Fibroblast of mammary gland (primary cell): ENCODE measurements around the gene TRIP13.
"Not testable (repeated sequence)": the region's sequence is repeated elsewhere in the genome, so short reads cannot be mapped to it uniquely, and the experiment has no call there.

Experiments used
- DNase-seq: peaks from one replicate; pipeline ENCODE4 v3.0.0-alpha.2; 2010; ENCODE audit warnings: low read depth
- H3K4me3 ChIP-seq: 2 replicates; pipeline ENCODE4 v1.5.1; 2011; ENCODE audit warnings: low read depth, mild to moderate bottlenecking, low read length, moderate library complexity; ENCODE audit not compliant: control insufficient read depth
- CTCF ChIP-seq: conservative IDR thresholded peaks from 2 replicates; pipeline ENCODE4 v1.5.1; 2011; ENCODE audit warnings: low read depth, low read length, inconsistent platforms; ENCODE audit not compliant: control insufficient read depth, insufficient read depth

TRIP13 gene

DNA sequence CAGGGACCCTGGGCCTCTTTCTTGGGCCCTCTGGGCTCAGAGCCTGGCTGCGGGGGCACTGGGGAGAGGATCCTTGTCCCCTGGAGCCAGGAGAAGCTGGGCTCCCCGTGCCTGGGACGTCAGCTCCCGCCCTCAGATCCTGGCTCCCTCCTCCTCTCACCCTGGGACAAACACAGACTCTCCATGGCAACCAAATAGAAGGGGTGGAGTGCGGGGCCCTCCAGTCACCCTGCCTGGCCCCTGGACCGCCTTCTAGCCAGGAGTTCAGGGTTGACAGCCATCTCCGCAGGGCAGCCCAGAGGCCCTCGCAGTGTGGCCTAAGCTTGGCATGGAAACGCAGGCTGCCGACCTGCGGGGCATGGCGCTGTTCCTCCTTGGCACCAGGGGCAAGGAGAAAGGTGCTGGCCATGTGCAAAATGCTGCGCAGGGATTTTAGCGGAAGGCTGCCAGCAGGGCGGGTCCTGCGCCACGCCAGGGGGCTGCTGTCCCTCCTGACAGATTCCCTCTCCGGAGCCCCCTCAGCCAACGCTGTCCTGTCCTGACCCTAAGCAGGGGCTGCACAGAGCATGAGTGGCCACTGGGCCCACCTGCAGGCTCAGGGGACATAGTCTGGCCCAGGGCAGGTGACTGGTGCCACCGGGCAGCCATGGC, 42.9 kb upstream of the TRIP13 start:
- H3K4me3 ChIP-seq: no peak overlapping the region
- no peak for DNase-seq
- TF ChIP-seq CTCF: no peak

GRCh38 chr5:850511-851006, 42.1 kb upstream of the TRIP13 start, which contains the start of gene ZDHHC11:
Gene ZDHHC11 (minus strand): TSS chr5:850986. CDS start chr5:850602, 384 bp downstream.
- TF ChIP-seq CTCF: no peak
- no peak for DNase-seq
- no peak within 1 kb of the TSS for H3K4me3 ChIP-seq

DNA sequence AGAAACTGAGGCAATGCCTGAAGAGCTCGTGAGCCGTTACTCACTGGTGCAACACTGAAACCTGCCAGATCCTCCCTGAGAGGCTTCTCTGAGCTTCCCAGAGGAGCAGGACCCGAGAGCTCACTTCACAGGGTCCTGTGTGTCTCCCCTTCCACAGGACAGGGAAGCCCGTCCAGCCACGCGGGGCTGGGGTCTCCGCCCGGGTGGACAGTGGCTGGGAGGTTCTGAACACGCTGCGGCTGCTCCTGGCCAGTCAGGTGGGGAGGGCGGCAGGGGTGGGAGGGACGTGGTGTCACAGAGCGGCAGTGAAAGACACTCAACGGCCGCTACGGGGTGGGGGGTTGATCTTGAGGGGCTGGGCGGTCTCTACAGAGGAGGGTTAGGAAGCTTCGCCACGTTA, 41.6 kb upstream of the TRIP13 start:
- TF ChIP-seq CTCF: no peak
- no peak overlapping the region for H3K4me3 ChIP-seq
- DNase-seq: no peak

DNA sequence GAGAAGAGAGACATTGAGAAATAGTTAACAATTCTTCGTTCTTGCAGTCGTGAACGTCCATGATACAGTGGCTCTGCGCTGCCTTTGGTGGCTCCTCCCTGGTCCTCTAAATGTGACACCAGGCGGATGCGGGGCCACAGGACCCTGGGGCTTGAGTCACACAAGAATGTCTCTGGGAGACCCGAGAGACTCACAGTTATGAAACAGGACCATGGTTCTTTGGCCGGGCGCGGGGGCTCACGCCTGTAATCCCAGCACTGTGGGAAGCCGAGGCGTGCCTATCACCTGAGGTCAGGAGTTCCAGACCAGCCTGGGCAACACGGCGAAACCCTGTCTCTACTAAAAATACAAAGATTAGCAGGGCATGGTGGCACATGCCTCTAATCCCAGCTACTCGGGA, 41.1 kb upstream of the TRIP13 start:
- no peak for TF ChIP-seq CTCF
- DNase-seq: no peak
- H3K4me3 ChIP-seq: no peak overlapping the region

DNA sequence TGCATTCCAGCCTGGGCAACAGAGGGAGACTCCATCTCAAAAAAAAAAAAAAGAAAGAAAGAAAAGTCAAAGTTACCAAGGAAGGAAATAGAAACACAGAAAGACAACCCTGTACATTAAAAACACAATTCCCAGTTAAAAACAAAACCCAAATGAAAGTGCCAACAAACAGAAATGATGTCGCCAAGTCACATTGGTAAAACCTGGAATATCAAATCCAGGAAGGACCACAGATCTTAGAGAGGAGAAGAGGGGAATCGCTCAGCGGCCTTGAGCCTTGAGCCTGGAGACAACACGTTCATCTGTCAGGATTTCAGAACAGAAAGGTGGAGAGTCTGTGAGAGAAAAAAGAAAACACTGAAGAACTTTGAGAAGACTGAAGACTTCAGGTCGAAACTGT, 40.7 kb upstream of the TRIP13 start:
- no peak for DNase-seq
- H3K4me3 ChIP-seq: no peak overlapping the region
- TF ChIP-seq CTCF: no peak

DNA sequence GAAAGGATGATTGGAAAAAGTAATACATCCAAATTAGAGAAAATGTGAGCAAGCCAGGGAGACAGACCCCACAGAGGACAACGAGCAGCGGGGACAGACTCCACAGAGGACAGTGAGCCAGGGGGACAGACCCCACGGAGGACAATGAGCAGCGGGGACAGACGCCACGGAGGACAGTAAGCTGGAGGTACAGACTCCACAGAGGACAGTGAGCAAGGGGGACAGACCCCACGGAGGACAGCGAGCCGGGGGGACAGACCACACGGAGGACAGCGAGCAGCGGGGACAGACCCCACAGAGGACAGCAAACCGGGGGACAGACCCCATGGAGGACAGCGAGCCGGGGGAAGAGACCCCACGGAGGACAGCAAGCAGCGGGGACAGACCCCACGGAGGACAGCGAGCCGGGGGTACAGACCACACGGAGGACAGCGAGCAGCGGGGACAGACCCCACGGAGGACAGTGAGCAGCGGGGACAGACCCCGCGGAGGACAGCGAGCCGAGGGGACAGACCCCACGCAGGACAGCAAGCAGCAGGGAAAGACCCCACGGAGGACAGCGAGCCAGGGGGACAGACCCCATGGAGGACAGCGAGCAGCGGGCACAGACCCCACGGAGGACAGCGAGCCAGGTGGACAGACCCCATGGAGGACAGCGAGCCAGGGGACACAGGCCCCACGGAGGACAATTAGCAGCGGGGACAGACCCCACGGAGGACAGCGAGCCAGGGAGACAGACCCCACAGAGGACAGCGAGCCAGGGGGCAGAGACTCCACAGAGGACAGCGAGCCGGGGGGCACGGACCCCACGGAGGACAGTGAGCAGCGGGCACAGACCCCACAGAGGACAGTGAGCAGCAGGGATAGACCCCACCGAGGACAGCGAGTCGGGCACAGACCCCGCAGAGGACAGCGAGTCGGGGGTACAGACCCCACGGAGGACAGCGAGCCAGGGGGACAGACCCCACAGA, 40.0 kb upstream of the TRIP13 start:
- no peak for DNase-seq
- no peak for TF ChIP-seq CTCF
- H3K4me3 ChIP-seq: no peak overlapping the region

DNA sequence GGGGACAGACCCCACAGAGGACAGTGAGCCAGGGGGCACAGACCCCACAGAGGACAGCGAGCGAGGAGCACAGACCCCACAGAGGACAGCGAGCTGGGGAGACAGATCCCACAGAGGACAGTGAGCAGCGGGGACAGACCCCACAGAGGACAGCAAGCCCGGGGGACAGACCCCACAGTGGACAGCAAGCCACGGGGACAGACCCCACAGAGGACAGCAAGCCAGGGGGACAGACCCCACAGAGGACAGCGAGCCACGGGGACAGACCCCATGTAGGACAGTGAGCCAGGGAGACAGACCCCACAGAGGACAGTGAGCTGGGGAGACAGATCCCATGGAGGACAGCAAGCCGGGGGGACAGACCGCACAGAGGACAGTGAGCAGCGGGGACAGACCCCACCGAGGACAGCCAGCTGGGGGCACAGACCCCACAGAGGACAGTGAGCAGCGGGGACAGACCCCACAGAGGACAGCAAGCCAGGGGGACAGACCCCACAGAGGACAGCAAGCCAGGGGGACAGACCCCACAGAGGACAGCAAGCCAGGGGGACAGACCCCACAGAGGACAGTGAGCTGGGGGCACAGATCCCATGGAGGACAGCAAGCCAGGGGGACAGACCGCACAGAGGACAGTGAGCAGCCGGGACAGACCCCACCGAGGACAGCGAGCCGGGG, 39.1 kb upstream of the TRIP13 start:
- H3K4me3 ChIP-seq, DNase-seq: not testable (repeated sequence)
